ACHN (cell line): ENCODE results near the gene CKLF.
"Not testable (repeated sequence)": the region's sequence is repeated elsewhere in the genome, so short reads cannot be mapped to it uniquely, and the experiment has no call there.

Experiments used
- DNase-seq: peaks from one replicate; pipeline ENCODE4 v3.0.0-alpha.2; 2015
- in situ Hi-C: cut with HindIII; loops from 2 replicates; pipeline ENCODE4 v1.10.0; 2017; ENCODE audit warnings: low sequenced_read_pairs, low pct_ligation_motif_present, low pct_unique_long_range_greater_than_20kb

CKLF gene

GRCh38 chr16:66585481-66586239 lies 33.3 kb downstream of the CKLF start:
- DNase-seq: no peak

GRCh38 chr16:66587881-66588600 lies 35.7 kb downstream of the CKLF start:
- no peak for DNase-seq

More at GRCh38 chr16:66585481-66586239, 33.3 kb downstream of the CKLF start:
- in situ Hi-C loops: no loop called here

DNA sequence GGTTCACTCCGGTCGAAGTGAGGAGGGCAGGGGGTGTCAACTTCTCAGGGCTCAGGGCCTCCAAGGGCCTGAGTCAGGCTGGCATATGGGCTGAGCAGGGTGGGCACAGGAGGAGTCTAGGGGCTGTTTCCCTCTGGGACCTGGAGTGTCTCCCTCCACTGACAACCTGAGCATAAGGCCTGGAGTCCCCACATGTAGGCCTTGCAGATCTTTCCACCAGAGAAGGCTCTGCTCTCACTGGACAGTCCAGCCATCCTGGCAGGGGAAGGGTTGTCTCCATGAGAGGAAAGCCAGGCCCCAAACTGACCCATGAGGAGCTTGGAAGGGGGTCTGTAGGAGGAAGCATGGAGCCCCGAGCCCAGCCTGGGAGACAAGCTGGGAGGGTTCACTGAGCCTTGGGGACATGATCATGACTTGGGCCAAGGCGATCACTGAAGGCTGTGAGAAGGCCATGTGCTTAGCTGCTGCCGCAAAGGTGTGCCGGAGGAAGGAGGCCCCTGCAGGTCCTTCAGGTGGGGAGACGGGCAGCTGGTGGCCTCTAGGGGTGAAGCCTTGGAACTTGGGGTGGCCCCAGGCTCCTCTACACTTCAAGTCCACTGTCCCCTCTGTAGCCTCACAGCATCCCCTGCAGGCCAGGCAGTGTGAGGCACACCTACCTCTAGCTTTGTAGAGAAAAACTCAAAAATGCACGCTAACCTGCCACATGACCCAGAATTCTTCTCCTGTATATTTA lies 36.8 kb downstream of the CKLF start:
- peak; percentile 66 for DNase-seq
- in situ Hi-C loops: no loop called here

More at GRCh38 chr16:66587881-66588600, 35.7 kb downstream of the CKLF start:
- in situ Hi-C loops: no loop called here

- DNase-seq: no peak
- in situ Hi-C loops: no loop called here
These were observed 37.9 kb downstream of the CKLF start for GRCh38 chr16:66590322-66590721.

GRCh38 chr16:66591018-66591417 lies 38.6 kb downstream of the CKLF start:
- in situ Hi-C loops: no loop called here
- no peak for DNase-seq

DNA sequence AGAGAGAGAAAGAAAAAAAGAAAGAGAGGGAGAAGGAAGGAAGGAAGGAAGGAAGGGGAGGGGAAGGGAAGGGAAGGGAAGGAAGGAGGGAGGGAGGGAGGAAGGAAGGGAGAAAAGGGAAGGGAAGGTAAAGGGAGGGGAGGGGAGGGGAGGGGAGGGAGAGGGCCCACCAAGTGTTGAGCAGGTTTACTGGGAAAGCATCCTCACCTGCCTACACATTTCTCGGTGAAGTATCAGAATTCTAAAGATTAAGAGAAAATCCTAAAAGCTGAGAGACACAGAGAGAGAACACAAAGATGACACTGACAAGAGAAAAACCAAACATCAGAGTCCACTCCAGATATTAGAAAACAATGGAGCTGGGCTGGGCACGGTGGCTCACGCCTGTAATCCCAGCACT lies 39.9 kb downstream of the CKLF start:
- in situ Hi-C loops: no loop called here
- no peak for DNase-seq

GRCh38 chr16:66592814-66593213 lies 40.4 kb downstream of the CKLF start:
- no peak for DNase-seq
- in situ Hi-C loops: no loop called here

GRCh38 chr16:66594739-66595138 lies 42.4 kb downstream of the CKLF start:
- DNase-seq: no peak
- in situ Hi-C loops: no loop called here

- in situ Hi-C loops, DNase-seq: not testable (repeated sequence)
These were observed 44.2 kb downstream of the CKLF start for GRCh38 chr16:66596559-66596958.

DNA sequence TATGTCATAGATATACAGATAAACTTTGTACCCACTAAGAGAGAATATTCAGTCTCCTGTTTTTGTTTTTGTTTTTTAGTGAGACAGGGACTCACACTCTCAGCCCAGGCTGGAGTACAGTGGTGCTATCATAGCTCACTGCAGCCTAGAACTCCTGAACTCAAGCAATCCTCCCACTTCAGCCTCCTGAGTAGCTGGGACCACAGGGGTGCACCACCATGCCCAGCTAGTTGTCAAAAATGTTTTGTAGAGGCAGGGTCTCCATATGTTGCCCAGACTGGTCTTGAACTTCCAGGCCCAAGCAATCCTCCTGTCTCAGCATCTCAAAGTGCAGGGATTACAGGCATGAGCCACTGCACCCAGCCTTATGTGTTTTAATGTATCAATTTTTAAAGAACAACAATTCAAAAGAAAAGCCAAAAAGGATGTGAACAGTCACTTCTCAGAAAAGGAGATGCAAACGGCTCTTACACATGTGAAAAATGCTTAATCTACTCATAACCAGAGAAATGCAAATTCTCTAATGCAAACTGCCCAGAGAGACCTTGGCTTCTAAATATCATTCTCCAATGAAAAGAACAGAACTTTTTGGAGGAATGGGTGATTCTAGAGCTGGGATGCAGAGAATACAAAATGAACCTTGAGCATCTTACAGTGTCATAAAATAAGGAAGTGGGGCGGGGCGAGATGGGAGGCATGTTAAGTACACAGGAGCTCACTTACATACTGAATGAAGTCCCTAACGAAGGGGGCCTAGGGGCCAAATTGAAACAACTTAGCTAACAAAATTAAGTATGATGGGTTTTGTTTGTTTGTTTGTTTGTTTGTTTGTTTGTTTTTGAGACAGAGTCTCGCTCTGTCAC lies 44.8 kb downstream of the CKLF start:
- no peak for DNase-seq
- in situ Hi-C loops: no loop called here

DNA sequence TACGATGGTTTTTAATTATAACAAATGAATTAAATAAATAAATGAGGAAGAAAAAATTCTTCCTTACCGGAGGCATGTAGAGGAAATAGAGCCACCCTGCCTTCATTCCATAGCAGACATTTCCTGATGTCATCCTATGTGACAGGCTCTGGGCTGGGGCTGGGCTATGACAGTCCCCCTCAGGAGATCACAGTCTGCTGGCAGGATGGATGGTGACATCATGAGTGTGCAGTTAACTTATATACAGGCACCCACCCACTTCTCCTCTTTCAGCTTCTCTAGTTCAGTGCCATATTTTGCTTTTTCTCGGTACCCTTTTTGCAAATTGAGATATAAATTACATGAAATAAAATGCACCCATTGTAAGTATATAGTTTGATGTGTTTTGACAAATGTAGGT lies 45.7 kb downstream of the CKLF start:
- DNase-seq: no peak
- in situ Hi-C loops: no loop called here

DNA sequence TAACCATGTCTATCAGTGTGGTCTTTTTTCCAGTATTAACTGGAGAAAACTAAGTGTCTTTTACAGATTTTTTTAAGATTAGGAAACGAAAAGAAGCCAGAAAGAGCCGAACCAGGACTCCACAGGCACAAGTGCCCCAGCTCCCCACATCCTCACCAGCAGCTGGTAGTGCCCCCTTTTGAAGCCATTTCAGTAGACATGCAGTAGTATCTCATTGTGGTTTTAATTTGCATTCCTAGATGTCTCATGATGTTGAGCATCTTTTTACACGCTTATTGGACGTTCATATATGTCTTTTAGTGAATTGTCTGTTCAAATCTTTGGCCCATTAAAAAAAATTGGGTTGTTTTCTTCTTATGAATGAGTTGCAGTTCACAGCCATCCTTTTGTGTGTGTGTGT lies 47.4 kb downstream of the CKLF start:
- DNase-seq: no peak
- in situ Hi-C loops: no loop called here

DNA sequence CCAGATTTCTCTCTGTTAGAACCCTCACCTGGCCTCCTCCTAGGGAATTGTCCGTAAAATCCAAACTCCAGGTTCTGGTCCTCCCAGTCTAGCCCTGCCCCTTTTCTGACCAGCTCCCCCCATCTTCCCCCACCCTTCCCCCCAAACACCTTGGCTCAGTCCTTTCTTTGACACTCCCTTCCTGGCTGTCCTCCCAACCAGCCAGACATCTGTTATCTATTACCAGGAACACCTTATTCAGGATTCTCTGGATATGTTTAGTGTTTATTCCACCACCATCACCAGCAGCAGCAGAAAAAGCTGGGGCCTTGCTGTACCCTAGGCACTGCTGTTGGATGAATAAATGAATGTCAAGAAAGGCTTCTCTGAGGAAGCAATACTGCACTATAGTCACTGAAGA lies 48.1 kb downstream of the CKLF start:
- in situ Hi-C loops: no loop called here
- DNase-seq: no peak

GRCh38 chr16:66601471-66601870 lies 49.1 kb downstream of the CKLF start:
- DNase-seq: no peak
- in situ Hi-C loops: no loop called here

DNA sequence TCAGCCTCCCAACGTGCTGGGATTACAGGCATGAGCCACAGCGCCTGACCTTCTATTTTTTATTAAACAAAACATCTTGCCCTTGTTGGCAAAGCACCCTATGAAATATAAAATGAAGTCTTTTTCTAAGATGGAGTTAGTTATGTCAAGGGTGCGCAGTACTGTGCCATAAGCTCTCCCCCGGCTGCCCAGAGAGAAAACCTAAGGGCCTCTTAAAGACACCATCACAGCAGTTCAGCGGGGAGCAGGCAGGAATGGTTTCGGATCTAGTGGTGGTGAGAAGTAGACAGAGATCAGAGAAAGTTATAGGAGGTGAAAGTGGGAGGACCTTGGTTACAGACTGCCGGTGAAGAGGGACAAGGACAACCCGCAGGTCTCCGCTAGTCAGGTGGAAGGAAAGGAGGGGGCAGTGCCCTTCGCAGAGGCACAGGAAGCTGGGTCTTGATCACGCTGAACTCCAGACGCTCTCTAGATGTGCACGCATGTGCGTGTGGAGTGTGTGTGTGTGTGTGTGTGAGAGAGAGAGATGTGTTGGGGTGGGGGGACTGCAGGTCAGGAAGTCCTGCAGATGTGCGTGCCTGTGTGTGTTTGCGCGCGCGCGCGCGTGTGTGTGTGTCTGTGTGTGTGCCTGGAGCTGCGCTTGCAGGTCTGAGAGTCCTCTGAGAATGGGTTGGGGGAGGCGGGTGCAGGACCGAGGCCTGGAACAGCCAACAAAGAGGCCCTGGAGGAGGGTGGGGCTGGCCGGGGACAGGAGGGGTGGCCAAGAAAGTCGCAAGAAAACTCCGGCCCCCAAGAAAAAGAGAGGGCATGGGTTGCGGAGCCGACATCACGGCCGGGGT lies 51.4 kb downstream of the CKLF start:
- peak; percentile 70 for DNase-seq
- in situ Hi-C loops: no loop called here

- in situ Hi-C loops: no loop called here
- DNase-seq: peak; percentile 80
These were observed 52.2 kb downstream of the CKLF start, which contains the start of gene CMTM3 for GRCh38 chr16:66604376-66605176. CMTM3 (plus strand) TSS chr16:66604704; CDS start chr16:66604806, 102 bp downstream.
